H1 (cell line): ENCODE measurements around the gene PRG2.

Source experiments
- CEBPB ChIP-seq: IDR thresholded peaks from 2 replicates; pipeline ENCODE4 v1.6.1; 2012; ENCODE audit warnings: low read depth, low read length
- CHD1 ChIP-seq: IDR thresholded peaks from 2 replicates; pipeline ENCODE4 v1.6.1; 2012; ENCODE audit warnings: low read depth, low read length, improper control_type of control experiment
- CHD2 ChIP-seq: IDR thresholded peaks from 2 replicates; pipeline ENCODE4 v1.6.1; 2012; ENCODE audit warnings: low read length, improper control_type of control experiment
- CTCF ChIP-seq, 3 experiments: IDR thresholded peaks; 1 replicate in 2 of 3; 2 replicates in 1 of 3; pipeline versions ENCODE4 v1.5.1 to v1.6.1; 2011; ENCODE audit warnings: low read length in 3 of 3, mild to moderate bottlenecking in 3 of 3, inconsistent platforms in 2 of 3, low read depth in 1 of 3, moderate library complexity in 1 of 3; ENCODE audit not compliant: insufficient read depth in 1 of 3; ENCODE audit errors: control extremely low read depth in 1 of 3
- EP300 ChIP-seq, 2 experiments: IDR thresholded peaks; 1 replicate in 1 of 2; 2 replicates in 1 of 2; pipeline ENCODE4 v1.6.1; 2011 to 2012; ENCODE audit warnings: low read depth in 2 of 2, low read length in 2 of 2, mild to moderate bottlenecking in 2 of 2, borderline replicate concordance in 1 of 2, inconsistent platforms in 1 of 2, moderate library complexity in 1 of 2
- JUN ChIP-seq: IDR thresholded peaks from 2 replicates; pipeline ENCODE4 v1.6.1; 2011; ENCODE audit warnings: low read depth, mild to moderate bottlenecking, improper control_type of control experiment, low read length
- KDM5A ChIP-seq: fragments of 200-600 bp; IDR thresholded peaks from 2 replicates; pipeline ENCODE4 v1.7.1; 2012; ENCODE audit warnings: mild to moderate bottlenecking, low read length, inconsistent platforms, mixed read lengths
- POLR2A ChIP-seq, 2 experiments: IDR thresholded peaks; 1 replicate in 1 of 2; 2 replicates in 1 of 2; pipeline ENCODE4 v1.6.1; 2011; ENCODE audit warnings: low read depth in 2 of 2, low read length in 2 of 2, mild to moderate bottlenecking in 2 of 2; ENCODE audit errors: control extremely low read depth in 1 of 2
- POLR2AphosphoS5 ChIP-seq: IDR thresholded peaks from 2 replicates; pipeline ENCODE4 v1.6.1; 2011; ENCODE audit warnings: low read depth, low read length
- SIX5 ChIP-seq: IDR thresholded peaks from 2 replicates; pipeline ENCODE4 v1.6.1; 2011; ENCODE audit warnings: mild to moderate bottlenecking, low read depth, low read length
- USF2 ChIP-seq: IDR thresholded peaks from 2 replicates; pipeline ENCODE4 v1.6.1; 2011; ENCODE audit warnings: low read length, improper control_type of control experiment
- YY1 ChIP-seq: IDR thresholded peaks from 2 replicates; pipeline ENCODE4 v1.6.1; 2011; ENCODE audit warnings: low read depth, mild to moderate bottlenecking, low read length
- TF ChIP-seq, protein P1 (sequence below): IDR thresholded peaks from 2 replicates; pipeline ENCODE4 v1.6.1; 2011; ENCODE audit warnings: low read depth, mild to moderate bottlenecking, low read length; ENCODE audit not compliant: insufficient read depth

DNA sequence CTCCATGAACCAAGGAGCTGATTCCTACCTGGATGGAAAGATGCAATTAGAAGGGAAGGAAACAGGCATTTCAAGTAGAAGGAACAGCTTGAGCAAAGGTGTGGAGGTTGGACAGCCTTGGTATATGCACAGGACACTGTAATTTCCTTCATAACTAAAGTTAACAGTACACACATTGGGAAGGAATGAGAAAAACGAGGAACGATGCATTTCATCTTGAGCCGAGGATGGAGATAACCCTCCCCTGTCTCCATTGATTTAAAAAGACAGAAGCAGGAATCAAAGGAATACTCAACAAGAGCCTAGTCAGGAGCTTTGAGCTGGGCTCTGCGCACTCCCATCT is 2.3 kb upstream of the PRG2 start:
- TF ChIP-seq EP300 (IDR thresholded peaks at IDR 0.05; ENCODE audit: borderline replicate concordance in 1 of 2, low read depth in 2 of 2, low read length in 2 of 2) (no peak), CTCF (IDR thresholded peaks at IDR 0.05; ENCODE audit: control extremely low read depth in 1 of 3, insufficient read depth in 1 of 3, low read depth in 1 of 3, low read length in 3 of 3) (no peak), SIX5 (no peak), CHD2 (no peak), CHD1 (no peak), JUN (no peak), POLR2A (IDR thresholded peaks at IDR 0.05; ENCODE audit: control extremely low read depth in 1 of 2, low read depth in 2 of 2, low read length in 2 of 2) (no peak), CEBPB (no peak), USF2 (no peak), YY1 (no peak), KDM5A (no peak), POLR2AphosphoS5 (no peak)
- TF ChIP-seq, protein P1, sequence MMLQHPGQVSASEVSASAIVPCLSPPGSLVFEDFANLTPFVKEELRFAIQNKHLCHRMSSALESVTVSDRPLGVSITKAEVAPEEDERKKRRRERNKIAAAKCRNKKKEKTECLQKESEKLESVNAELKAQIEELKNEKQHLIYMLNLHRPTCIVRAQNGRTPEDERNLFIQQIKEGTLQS = no peak
